HUES6 (cell line): ENCODE measurements around the gene PSMB2.

ENCODE experiments used
- H3K27ac ChIP-seq: 2 replicates; pipeline ENCODE4 v1.7.0; 2013; ENCODE audit warnings: low read depth, mild to moderate bottlenecking, low read length, inconsistent platforms
- H3K27me3 ChIP-seq: 2 replicates; pipeline ENCODE4 v1.6.1; 2013; ENCODE audit warnings: low read length; ENCODE audit not compliant: control insufficient read depth, insufficient read depth
- H3K36me3 ChIP-seq: 2 replicates; pipeline ENCODE4 v1.6.1; 2013; ENCODE audit warnings: low read length; ENCODE audit not compliant: control insufficient read depth, insufficient read depth
- H3K4me1 ChIP-seq: 2 replicates; pipeline ENCODE4 v1.6.1; 2013; ENCODE audit warnings: low read length; ENCODE audit not compliant: control insufficient read depth, insufficient read depth
- H3K4me3 ChIP-seq: 2 replicates; pipeline ENCODE4 v1.5.1; 2013; ENCODE audit warnings: low read depth, low read length
- H3K9ac ChIP-seq: one replicate; pipeline ENCODE4 v1.6.1; 2013; ENCODE audit warnings: mild to moderate bottlenecking, low read length
- H3K9me3 ChIP-seq: 2 replicates; pipeline ENCODE4 v1.6.1; 2013; ENCODE audit warnings: low read depth, low read length; ENCODE audit not compliant: control insufficient read depth, insufficient read depth

PSMB2 gene

DNA sequence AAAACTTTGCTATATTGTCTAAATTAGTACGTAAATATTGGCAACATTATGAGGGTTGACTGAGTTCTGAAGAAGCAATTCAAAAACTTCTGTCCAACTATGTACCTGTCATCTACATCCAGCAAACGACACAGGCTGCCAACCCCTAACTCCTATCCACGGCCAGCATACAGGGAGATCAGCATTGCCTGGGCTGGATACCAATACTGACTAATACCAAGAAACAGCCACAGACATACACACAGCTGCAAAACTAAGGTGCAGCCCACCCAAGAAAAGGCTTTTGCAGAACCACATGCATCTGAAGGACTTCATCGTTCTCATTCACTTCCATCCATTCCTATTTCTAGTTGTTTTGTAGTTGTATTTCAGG, 86.1 kb downstream of the PSMB2 start:
- peak overlapping the region; percentile 99 for H3K4me3 ChIP-seq
- peak overlapping the region; percentile 72 for H3K9ac ChIP-seq
- H3K36me3 ChIP-seq: peaks cover 32% of the 10 kb centered on the region
- H3K9me3 ChIP-seq: no peaks in the 10 kb centered on the region
- no peaks in the 10 kb centered on the region for H3K27me3 ChIP-seq
- H3K4me1 ChIP-seq: peaks cover 38% of the 10 kb centered on the region
- peak overlapping the region; percentile 96 for H3K27ac ChIP-seq

DNA sequence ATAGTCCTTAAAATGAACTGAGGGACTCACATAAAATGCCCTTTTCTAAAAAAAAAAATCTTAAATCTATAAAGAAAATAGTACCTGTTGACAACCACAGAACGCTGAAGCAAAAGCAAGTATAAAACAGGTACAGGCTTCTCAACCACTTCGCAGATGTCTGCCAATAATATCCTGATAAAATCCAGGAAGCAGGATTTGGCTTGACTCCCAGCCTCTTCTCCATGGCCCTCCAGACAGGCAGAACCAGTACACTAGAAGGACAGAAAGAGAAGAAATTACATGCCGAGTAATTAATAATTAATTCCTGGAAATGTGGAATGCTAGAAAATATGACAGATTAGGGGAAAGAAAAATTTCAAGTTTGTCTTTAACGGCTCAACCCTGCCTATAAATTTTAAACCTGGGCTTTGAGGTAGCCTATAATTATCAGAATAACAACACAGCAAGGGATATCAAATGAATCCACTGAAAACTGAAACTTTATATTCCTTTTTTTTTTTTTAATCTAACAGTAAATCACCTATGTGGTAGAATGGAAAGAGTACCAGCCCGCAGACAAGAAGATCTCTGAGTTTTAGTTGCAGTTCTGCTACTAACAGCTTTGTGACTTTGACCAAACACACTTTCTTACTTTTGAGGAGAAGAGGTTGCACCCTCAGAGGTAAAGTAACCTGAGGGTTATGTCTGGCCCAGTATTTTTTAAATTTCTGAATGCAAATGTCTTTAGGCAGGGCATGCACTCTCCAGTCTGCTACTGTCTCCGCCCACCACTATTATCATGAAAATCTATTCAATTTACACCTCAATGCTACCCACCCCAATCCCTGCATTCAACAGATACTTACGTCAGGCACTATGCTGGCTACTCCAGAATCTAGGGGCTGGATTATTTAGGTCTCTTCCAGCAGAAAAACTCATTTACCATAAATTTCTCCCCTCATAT, 86.8 kb downstream of the PSMB2 start:
- H3K4me1 ChIP-seq: peaks cover 38% of the 10 kb centered on the region
- peak overlapping the region; percentile 77 for H3K9ac ChIP-seq
- H3K27me3 ChIP-seq: no peaks in the 10 kb centered on the region
- H3K4me3 ChIP-seq: peak overlapping the region; percentile 99
- peaks cover 34% of the 10 kb centered on the region for H3K36me3 ChIP-seq
- peak overlapping the region; percentile 96 for H3K27ac ChIP-seq
- H3K9me3 ChIP-seq: no peaks in the 10 kb centered on the region

DNA sequence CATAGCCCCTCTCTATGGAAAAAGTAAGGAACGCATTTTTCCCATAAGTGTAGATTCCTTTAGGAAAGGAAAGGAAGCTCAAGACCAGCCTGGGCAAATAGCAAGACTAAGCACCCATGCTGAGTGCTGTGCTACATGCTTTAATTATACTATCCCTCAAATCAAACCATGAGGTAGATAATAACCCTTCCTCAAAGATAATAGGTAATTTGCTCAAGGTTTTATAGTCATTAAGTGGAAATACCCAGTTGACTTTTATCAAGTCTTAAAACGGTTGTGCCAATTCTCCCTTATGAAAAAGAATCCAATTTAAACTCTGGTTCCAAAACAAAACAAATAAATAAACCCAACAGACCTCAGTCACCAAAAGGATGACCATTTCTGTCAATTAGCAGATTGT, 87.5 kb downstream of the PSMB2 start:
- H3K27me3 ChIP-seq: no peaks in the 10 kb centered on the region
- H3K36me3 ChIP-seq: peaks cover 38% of the 10 kb centered on the region
- H3K4me1 ChIP-seq: peaks cover 38% of the 10 kb centered on the region
- no peaks in the 10 kb centered on the region for H3K9me3 ChIP-seq
- peak overlapping the region; percentile 77 for H3K9ac ChIP-seq
- H3K4me3 ChIP-seq: peak overlapping the region; percentile 99
- peak overlapping the region; percentile 96; the same call in 1 of the 2 replicates for H3K27ac ChIP-seq
